ENCODE measurements around the gene FDX2.
"Not testable (repeated sequence)": the region's sequence is repeated elsewhere in the genome, so short reads cannot be mapped to it uniquely, and the experiment has no call there.

The FDX2 gene

DNA sequence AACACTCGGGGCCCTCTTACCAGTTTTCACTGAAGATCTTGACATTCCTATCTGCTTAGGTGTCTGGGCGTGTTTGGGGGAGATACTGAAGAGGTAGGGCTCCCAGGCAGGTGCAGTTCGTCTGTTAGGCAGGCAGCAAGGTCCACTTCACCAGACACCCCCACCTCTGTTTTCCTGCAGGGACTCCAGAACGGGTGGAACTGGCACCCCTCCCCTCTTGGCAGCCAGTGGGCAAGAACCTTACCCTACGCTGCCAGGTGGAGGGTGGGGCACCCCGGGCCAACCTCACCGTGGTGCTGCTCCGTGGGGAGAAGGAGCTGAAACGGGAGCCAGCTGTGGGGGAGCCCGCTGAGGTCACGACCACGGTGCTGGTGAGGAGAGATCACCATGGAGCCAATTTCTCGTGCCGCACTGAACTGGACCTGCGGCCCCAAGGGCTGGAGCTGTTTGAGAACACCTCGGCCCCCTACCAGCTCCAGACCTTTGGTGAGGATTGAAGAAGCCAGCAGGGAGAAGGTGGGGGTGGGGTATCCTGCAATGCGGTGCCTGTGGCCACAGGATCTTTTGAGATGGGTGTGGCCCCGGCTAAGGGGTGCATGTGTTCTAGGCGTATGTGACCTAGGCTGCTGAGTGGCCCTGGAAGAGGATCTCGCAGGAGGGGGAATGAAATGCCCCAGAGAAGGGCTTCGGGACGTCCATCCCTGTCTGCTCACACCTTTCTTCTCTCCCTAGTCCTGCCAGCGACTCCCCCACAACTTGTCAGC, 32.3 kb downstream of the FDX2 start:
- DNase-seq, result no peak

DNA sequence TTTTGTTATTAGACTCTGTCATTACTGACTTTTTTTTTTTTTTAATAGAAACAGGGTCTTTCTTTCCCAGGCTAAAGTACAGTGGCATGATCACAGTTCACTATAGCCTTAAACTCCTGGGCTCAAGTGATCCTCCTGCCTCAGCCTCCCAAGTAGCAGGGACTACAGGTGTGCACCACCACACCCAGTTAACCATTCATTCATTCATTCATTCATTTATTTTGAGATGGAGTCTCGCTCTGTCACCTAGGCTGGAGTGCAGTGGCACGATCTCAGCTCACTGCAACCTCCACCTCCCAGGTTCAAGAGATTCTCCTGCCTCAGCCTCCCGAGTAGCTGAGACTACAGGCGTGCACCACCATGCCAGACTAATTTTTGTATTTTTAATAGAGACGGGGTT, 33.8 kb downstream of the FDX2 start:
- not testable (repeated sequence) for DNase-seq

DNA sequence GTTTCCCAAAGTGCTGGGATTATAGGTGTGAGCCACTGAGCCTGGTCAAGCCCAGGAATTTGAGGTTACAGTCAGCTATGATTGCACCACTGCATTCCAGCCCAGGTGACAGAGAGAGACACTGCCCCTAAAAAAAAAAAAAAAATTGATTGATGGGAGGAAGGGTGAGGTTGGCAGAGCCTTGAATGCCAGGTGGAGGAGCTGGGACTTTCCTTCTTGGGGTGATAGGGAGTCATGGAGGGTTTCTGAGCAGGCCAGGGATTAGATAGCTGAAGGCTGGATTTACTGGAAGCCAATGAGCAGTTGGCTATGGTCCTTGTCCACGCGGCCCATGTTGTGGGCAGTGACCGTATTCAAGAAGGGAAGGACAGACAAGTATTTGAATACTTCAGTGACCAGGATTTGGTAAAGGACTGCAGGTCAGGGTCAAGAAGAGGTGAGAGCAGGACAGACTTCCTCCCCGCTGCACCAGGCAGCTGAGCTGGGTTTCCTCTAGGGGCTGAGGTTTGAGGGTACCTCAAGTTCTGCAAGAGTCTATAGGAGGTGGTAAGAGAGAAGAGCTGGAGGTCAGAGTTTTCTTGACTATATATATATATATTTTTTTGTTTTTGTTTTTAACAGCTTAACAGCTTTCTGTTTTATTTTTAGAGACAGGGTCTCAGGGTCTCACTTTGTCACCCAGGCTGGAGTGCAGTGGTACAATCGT, 35.9 kb downstream of the FDX2 start:
- DNase-seq, result no peak

DNA sequence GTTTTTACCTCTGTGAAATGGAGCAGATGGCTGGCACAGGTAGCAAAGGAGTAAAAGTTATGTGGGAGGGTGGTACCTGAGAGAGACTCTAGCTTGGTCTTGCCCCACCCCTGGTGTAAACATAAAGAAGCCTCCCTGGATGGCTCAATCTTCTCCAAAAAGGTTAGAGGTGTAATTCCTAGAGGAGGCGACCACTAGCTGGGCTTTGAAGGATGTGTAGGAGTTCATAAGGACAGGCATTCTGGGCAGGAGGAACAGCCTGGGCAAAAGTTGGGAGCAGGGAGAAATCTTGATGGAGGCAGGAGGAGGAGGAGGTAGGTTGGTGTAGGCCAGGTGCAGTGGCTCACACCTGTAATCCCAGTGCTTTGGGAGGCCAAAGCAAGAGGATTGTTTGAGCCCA, 36.9 kb downstream of the FDX2 start:
- DNase-seq, result no peak

DNA sequence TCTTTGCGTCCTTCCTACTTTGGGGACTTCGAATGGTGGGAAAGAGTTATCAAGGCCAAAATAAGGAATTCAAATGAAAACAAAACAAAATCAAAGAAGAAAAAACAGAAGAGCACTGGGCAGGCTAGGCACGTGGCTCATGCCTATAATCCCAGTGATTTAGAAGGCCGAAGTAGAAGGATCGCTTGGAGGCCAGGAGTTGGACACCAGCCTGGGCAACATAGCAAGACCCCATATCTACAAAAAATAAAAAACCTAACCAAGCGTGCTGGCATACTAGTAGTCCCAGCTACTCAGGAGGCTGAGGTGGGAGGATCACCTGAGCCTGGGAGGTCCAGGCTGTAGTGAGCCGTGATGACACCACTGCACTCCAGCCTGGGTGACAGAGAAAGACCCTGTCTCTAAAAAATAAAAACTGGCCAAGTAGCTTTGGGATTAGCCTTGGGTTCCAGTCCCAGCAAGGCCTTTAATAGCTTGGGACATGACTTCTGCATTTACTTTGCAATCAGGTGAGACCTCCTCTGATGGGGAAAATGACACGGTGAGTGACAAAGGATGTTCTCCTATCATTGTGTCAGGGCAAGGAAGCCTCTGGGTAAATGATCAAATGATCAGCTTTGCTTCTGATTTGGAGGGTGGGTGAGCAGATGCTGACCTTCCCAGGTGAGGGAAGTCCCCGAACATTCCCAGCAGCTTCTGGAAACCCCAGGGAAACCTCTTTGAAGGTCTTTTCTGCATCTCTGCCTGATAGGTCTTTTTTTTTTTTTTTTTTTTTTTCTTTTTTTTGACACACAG, 37.8 kb downstream of the FDX2 start:
- no peak for DNase-seq

DNA sequence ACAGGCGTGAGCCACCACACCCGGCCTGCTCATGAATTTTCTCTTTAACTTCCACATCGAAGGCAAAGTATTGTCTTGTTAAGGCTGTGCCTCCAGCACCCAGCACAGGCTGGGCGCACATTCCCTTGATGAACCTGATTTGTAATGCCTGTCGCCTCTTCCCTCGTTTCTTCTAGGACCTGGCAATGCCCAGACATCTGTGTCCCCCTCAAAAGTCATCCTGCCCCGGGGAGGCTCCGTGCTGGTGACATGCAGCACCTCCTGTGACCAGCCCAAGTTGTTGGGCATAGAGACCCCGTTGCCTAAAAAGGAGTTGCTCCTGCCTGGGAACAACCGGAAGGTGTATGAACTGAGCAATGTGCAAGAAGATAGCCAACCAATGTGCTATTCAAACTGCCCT, 41.2 kb downstream of the FDX2 start:
- DNase-seq, result no peak

DNA sequence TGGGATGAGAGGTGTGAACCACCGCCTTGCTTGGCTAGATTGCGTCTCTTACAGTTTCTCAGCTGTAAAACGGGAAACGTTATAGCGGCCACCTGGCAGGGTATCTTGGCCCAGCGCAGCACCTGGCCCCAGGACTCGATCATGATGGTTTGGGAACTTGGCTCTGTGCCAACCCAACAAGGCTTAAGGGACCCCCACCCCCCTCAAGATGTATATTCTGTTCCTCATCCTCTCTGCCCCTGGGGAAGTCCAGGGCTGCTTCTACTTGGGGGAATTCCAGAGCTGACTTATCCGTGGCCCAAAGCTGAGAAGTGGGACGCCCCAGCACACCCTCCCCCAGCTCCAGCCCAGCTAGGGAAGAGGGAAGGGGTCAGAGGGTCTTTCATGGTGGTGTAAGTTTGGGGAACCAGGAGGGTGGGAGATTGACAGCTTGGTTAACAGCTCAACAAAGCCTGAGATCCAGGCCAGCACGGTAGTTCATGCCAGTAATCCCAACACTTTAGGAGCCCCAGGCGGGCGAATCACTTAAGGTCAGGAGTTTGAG, 44.2 kb downstream of the FDX2 start:
- DNase-seq, result no peak

DNA sequence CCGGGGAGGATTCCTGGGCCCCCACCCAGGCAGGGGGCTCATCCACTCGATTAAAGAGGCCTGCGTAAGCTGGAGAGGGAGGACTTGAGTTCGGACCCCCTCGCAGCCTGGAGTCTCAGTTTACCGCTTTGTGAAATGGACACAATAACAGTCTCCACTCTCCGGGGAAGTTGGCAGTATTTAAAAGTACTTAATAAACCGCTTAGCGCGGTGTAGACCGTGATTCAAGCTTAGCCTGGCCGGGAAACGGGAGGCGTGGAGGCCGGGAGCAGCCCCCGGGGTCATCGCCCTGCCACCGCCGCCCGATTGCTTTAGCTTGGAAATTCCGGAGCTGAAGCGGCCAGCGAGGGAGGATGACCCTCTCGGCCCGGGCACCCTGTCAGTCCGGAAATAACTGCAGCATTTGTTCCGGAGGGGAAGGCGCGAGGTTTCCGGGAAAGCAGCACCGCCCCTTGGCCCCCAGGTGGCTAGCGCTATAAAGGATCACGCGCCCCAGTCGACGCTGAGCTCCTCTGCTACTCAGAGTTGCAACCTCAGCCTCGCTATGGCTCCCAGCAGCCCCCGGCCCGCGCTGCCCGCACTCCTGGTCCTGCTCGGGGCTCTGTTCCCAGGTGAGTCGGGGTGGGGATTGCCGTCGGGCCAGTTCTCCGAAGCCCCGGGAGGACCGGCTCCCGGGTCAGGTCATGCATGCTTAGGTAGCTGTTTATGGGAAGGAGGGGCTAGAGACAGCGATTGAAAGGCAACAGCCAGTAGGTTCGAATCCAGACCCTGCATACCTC, 45.0 kb downstream of the FDX2 start, which contains the start of gene ICAM1:
Gene ICAM1 (plus strand): TSS at position 505 of the 779 bp plus-strand sequence. CDS start 40 bp downstream, at position 545.
- DNase-seq, result peak; percentile 67 to 69

DNA sequence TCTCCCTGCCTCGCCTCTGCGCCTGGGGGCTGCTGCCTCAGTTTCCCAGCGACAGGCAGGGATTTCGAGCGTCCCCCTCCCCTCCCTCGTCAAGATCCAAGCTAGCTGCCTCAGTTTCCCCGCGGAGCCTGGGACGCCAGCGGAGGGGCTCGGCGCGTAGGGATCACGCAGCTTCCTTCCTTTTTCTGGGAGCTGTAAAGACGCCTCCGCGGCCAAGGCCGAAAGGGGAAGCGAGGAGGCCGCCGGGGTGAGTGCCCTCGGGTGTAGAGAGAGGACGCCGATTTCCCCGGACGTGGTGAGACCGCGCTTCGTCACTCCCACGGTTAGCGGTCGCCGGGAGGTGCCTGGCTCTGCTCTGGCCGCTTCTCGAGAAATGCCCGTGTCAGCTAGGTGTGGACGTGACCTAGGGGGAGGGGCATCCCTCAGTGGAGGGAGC, 45.6 kb downstream of the FDX2 start:
- peak; percentile 67 to 69 for DNase-seq

DNA sequence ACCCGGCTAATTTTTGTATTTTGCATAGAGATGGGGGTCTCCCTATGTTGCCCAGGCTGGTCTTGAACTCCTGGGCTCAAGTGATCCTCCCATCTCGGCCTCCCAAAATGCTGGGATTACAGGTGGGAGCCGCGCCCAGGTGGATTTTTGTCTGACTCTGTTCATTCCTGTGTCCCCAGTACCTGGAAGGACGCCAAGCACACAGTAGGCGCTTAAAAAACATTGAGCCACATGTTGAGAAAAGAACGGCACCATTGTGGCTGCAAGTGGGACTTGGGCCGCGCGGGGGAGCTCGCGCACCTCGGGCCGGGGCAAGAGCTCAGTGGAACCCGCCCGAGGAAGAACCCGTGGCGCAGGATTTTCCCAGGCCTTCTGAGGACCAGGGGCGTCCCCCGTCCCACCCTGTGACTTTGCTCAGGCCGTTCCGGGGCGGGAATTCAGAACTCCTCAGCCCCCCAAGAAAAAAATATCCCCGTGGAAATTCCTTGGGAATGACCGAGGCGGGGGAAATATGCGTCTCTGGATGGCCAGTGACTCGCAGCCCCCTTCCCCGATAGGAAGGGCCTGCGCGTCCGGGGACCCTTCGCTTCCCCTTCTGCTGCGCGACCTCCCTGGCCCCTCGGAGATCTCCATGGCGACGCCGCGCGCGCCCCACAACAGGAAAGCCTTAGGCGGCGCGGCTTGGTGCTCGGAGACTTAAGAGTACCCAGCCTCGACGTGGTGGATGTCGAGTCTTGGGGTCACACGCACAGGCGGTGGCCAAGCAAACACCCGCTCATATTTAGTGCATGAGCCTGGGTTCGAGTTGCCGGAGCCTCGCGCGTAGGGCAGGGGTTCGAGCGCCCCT, 46.3 kb downstream of the FDX2 start:
- peak; percentile 91 to 92 for DNase-seq

DNA sequence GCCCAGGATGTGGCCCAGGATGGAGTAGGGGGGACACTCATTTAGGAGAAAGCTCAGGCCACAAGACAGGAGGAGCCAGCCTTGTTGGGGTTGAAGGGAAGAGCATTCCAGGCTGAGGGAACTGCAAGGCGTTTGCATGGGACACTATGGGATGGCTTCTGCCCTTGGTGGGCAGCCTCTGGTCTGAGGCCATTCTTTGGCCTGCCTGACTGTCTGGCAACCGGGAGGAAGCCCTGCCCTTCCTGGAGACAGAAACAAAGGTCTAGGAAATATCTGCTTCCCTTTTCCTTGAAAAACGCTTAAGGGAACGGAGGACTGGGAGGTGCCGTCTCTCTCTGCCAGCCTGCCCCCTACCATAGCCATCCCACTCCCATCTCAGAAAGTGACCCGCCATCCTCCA, 47.7 kb downstream of the FDX2 start:
- DNase-seq, result no peak

DNA sequence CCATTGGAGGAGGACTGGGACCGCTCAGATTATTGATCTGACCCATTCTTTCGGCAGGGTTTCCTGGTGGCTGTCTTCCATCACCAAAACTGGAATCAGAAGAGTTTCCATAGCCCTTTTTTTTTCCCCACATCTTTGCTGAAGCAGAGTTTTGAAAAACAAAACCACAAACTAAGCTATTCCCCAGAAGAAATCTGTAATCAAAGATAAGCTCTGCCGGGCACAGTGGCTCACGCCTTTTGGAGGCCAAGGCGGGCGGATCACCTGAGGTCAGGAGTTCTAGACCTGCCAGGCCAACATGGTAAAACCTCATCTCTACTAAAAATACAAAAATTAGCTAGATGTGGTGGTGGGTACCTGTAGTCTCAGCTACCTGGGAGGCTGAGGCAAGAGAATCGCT, 49.1 kb downstream of the FDX2 start:
- no peak for DNase-seq

DNA sequence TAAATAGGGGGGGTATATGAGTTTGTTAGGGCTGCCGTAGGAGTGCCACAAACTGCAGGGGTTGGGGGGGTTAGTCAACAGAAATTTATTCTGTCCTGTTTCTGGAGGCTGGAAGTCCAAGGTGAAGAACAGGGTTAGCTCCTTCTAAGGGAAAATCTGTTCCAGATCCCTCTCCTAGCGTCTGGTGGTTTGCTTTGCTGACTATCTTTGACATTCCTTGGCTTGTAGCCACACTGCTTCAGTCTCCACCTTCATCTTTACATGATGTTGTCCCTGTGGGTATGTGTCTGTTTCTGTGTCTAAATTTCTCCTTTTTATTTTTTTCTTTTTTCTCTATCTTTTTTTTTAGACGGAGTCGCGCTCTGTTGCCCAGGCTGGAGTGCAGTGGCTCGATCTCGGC, 53.0 kb downstream of the FDX2 start:
- DNase-seq, result no peak

DNA sequence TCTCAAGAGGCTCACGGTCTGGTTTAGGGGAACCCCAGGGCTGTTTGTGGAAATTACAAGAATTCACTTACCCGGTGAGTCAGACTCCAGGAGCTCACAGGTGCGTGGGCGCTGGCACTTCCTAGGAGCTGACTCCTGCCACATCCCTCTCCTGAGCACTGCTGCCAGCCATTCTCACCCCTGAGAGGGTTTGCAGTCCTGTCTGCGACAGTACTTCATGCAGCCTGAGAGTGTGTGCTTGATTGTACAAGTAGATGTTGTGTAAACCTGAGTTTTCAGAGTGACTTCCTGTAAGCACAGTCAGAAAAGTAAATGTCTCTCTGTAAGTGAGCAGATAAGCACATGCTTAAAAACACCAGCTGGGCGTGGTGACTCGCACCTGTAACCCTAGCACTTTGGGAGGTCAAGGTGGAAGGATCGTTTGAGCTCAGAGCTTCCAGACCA, 55.7 kb downstream of the FDX2 start:
- peak; percentile 60 to 62 for DNase-seq

Data from stimulated activated CD4-positive, alpha-beta T cell treated with anti-CD3 and anti-CD28 coated beads, Interleukin-2, amount 100 ng/mL, for 48 hours (primary cell).